Panc1 (cell line): ENCODE data around the gene TMC7.
"Not testable (repeated sequence)": the region's sequence is repeated elsewhere in the genome, so short reads cannot be mapped to it uniquely, and the experiment has no call there.

Source experiments
- CTCF ChIP-seq: fragments of 450-650 bp; IDR thresholded peaks from 2 replicates; pipeline ENCODE4 v1.5.1; 2017; ENCODE audit warnings: mild to moderate bottlenecking
- POLR2AphosphoS5 ChIP-seq: IDR thresholded peaks from 2 replicates; pipeline ENCODE4 v1.6.1; 2012; ENCODE audit warnings: mild to moderate bottlenecking, low read depth, low read length, moderate library complexity

GRCh38 chr16:18985256-18985655 is 1.5 kb downstream of the TMC7 start:
- not testable (repeated sequence) for TF ChIP-seq CTCF, POLR2AphosphoS5
